HepG2 (cell line): ENCODE measurements around the gene SNRPD3. TPM values are rescaled to one million over a fixed set of nuclear protein-coding genes. Genes with fewer than 3 reads are reported as not detected.

Experiments
- ARNT ChIP-seq: fragments of 450-650 bp; IDR thresholded peaks from 2 replicates; pipeline ENCODE4 v1.6.1; 2017
- ATAD3A ChIP-seq: sonication (generic); formaldehyde crosslinking; IDR thresholded peaks from 2 replicates; pipeline ENCODE4 v1.4.0; 2020; ENCODE audit warnings: missing genetic modification reagents
- CEBPZ ChIP-seq: IDR thresholded peaks from 2 replicates; pipeline ENCODE4 v1.6.1; 2012; ENCODE audit warnings: low read length, improper control_type of control experiment
- E2F2 ChIP-seq: sonication (generic); formaldehyde crosslinking; IDR thresholded peaks from 2 replicates; pipeline ENCODE4 v1.4.0; 2020; ENCODE audit warnings: missing genetic modification reagents, borderline replicate concordance
- ELF3 ChIP-seq: IDR thresholded peaks from 2 replicates; pipeline ENCODE4 v1.6.1; 2016; ENCODE audit warnings: missing genetic modification reagents, missing compliant biosample characterization
- FOXM1 ChIP-seq: sonication (generic); formaldehyde crosslinking; IDR thresholded peaks from 2 replicates; pipeline ENCODE4 v1.5.0; 2020; ENCODE audit warnings: missing genetic modification reagents
- GLI4 ChIP-seq: sonication (generic); formaldehyde crosslinking; IDR thresholded peaks from 2 replicates; pipeline ENCODE4 v1.5.1; 2020; ENCODE audit warnings: missing genetic modification reagents, mild to moderate bottlenecking, moderate library complexity, borderline replicate concordance
- HCFC1 ChIP-seq: fragments of 150-350 bp; IDR thresholded peaks from 2 replicates; pipeline ENCODE4 v1.6.1; 2014; ENCODE audit warnings: low read depth, low read length
- JUN ChIP-seq: sonication (generic); formaldehyde crosslinking; IDR thresholded peaks from 2 replicates; pipeline ENCODE4 v1.4.0; 2020; ENCODE audit warnings: mild to moderate bottlenecking, missing genetic modification reagents
- RAD51 ChIP-seq: fragments of 450-650 bp; IDR thresholded peaks from 2 replicates; pipeline ENCODE4 v1.6.1; 2016; ENCODE audit warnings: borderline replicate concordance
- SMC3 ChIP-seq: IDR thresholded peaks from 2 replicates; pipeline ENCODE4 v1.6.1; 2011; ENCODE audit warnings: low read length, improper control_type of control experiment
- TP53 ChIP-seq: sonication (generic); formaldehyde crosslinking; conservative IDR thresholded peaks from 2 replicates; pipeline ENCODE4 v1.4.0; 2020; ENCODE audit warnings: missing genetic modification reagents
- ZFP91 ChIP-seq: sonication (generic); formaldehyde crosslinking; IDR thresholded peaks from 2 replicates; pipeline ENCODE4 v1.9.0; 2022; ENCODE audit warnings: missing genetic modification reagents, mild to moderate bottlenecking, borderline replicate concordance
- ZFYVE20 ChIP-seq: sonication (generic); formaldehyde crosslinking; IDR thresholded peaks from 2 replicates; pipeline ENCODE4 v1.8.0; 2023; ENCODE audit warnings: low read depth, mild to moderate bottlenecking, moderate library complexity, missing genetic modification reagents, borderline replicate concordance
- ZNF256 ChIP-seq: sonication (generic); formaldehyde crosslinking; conservative IDR thresholded peaks from 2 replicates; pipeline ENCODE4 v1.4.0; 2020; ENCODE audit warnings: missing genetic modification reagents
- ZNF296 ChIP-seq: sonication (generic); formaldehyde crosslinking; conservative IDR thresholded peaks from 2 replicates; pipeline ENCODE4 v1.5.0; 2020; ENCODE audit warnings: mild to moderate bottlenecking, missing genetic modification reagents
- ZNF44 ChIP-seq: sonication (generic); formaldehyde crosslinking; IDR thresholded peaks from 2 replicates; pipeline ENCODE4 v1.5.1; 2020; ENCODE audit warnings: mild to moderate bottlenecking, missing genetic modification reagents
- ZNF569 ChIP-seq: sonication (generic); formaldehyde crosslinking; IDR thresholded peaks from 2 replicates; pipeline ENCODE4 v1.5.0; 2020; ENCODE audit warnings: mild to moderate bottlenecking, missing genetic modification reagents, moderate library complexity, borderline replicate concordance
- ZNF800 ChIP-seq: sonication (generic); formaldehyde crosslinking; IDR thresholded peaks from 2 replicates; pipeline ENCODE4 v1.4.0; 2020; ENCODE audit warnings: missing genetic modification reagents
- ZNF839 ChIP-seq: sonication (generic); formaldehyde crosslinking; IDR thresholded peaks from 2 replicates; pipeline ENCODE4 v1.4.0; 2020; ENCODE audit warnings: missing genetic modification reagents, mild to moderate bottlenecking, borderline replicate concordance
- ZSCAN12 ChIP-seq: sonication (generic); formaldehyde crosslinking; IDR thresholded peaks from 2 replicates; pipeline ENCODE4 v1.9.0; 2021; ENCODE audit warnings: mild to moderate bottlenecking, missing genetic modification reagents
- polyA plus RNA-seq, 8 experiments: library from polyadenylated mRNA; depleted of rRNA in 3 of 8; stranded (reverse) in 7 of 8; unstranded in 1 of 8; fragments of >200 nt; fragmentation: Illumina TruSeq in 4 of 8; extraction: Trizol in 4 of 8; gene quantifications; 2 replicates each; pipeline versions ENCODE4 v1.2.1 to v1.2.3, GENCODE V29; 2011 to 2016; ENCODE audit warnings: low read depth in 4 of 8, missing spikeins in 1 of 8, mixed read lengths in 1 of 8; ENCODE audit not compliant: insufficient read depth in 1 of 8
- total RNA-seq, 5 experiments: library from RNA; depleted of rRNA; stranded (reverse); fragments of >200 nt; fragmentation: Illumina TruSeq; extraction: Trizol; gene quantifications; 2 replicates each; pipeline ENCODE4 v1.2.3, GENCODE V29; 2016; ENCODE audit warnings: low read depth in 1 of 5

The SNRPD3 gene
- total and polyA plus RNA-seq, 2 of the 13 experiments (the other 11 are each of a cell fraction or from before 2014, with no cell fraction given): 110 to 209 TPM

- TF ChIP-seq ZFYVE20 (CRISPR knock-in tag): peak; percentile 67; the same call in 1 of the 2 replicates
- peak; percentile 56; the same call in 1 of the 2 replicates for TF ChIP-seq ZNF256 (CRISPR knock-in tag)
- peak; percentile 78 for TF ChIP-seq ZNF800 (CRISPR knock-in tag)
- no peak for TF ChIP-seq ZNF839
- TF ChIP-seq ARNT: no peak
- TF ChIP-seq FOXM1: no peak
- TF ChIP-seq ATAD3A (CRISPR knock-in tag): no peak
- TF ChIP-seq TP53: 0 out of 2 replicates have a peak, but pooled peaks have one; percentile 16
- no peak for TF ChIP-seq RAD51
- TF ChIP-seq ZFP91: peak; percentile 91; the same call in 1 of the 2 replicates
- peak; percentile 91 for TF ChIP-seq JUN
- TF ChIP-seq ZNF296 (CRISPR knock-in tag): peak; percentile 74; the same call in 1 of the 2 replicates
- 0 out of 2 replicates have a peak, but pooled peaks have one; percentile 52 for TF ChIP-seq ZNF569 (CRISPR knock-in tag)
- TF ChIP-seq ZSCAN12 (CRISPR knock-in tag): no peak
- peak; percentile 97 for TF ChIP-seq ELF3 (CRISPR knock-in tag)
- TF ChIP-seq E2F2 (CRISPR knock-in tag): no peak; the same call in 1 of the 2 replicates
- TF ChIP-seq CEBPZ: no peak
- no peak for TF ChIP-seq SMC3
- TF ChIP-seq ZNF44 (CRISPR knock-in tag): peak; percentile 73; the same call in 1 of the 2 replicates
- no peak for TF ChIP-seq HCFC1
- no peak for TF ChIP-seq GLI4 (CRISPR knock-in tag)
Measured at GRCh38 chr22:24514241-24515026, 41.4 kb upstream of the SNRPD3 start (continued).
